HepG2 (cell line): Measurements from ENCODE around the gene DRAP1. TPM values are rescaled to one million over a fixed set of nuclear protein-coding genes. Genes with fewer than 3 reads are reported as not detected.
A peak's percentile ranks its signal among the peaks of the same experiment; 100 is the strongest.

Source experiments
- HOXA7 ChIP-seq: sonication (generic); formaldehyde crosslinking; IDR thresholded peaks from 2 replicates; pipeline ENCODE4 v1.8.1; 2022; ENCODE audit warnings: mild to moderate bottlenecking, missing genetic modification reagents, moderate library complexity
- PHF20 ChIP-seq: sonication (generic); formaldehyde crosslinking; IDR thresholded peaks from 2 replicates; pipeline ENCODE4 v1.5.0; 2020; ENCODE audit warnings: mild to moderate bottlenecking, missing genetic modification reagents
- RELA ChIP-seq: sonication (generic); formaldehyde crosslinking; IDR thresholded peaks from 2 replicates; pipeline ENCODE4 v1.4.0; 2020; ENCODE audit warnings: missing genetic modification reagents
- ZBTB33 ChIP-seq: sonication (generic); formaldehyde crosslinking; IDR thresholded peaks from 2 replicates; pipeline ENCODE4 v1.4.0; 2020; ENCODE audit warnings: missing genetic modification reagents
- ZNF44 ChIP-seq: sonication (generic); formaldehyde crosslinking; IDR thresholded peaks from 2 replicates; pipeline ENCODE4 v1.5.1; 2020; ENCODE audit warnings: mild to moderate bottlenecking, missing genetic modification reagents
- ZNF513 ChIP-seq: sonication (generic); formaldehyde crosslinking; conservative IDR thresholded peaks from 2 replicates; pipeline ENCODE4 v1.5.0; 2020; ENCODE audit warnings: missing genetic modification reagents
- ZSCAN22 ChIP-seq: sonication (generic); formaldehyde crosslinking; IDR thresholded peaks from 2 replicates; pipeline ENCODE4 v1.4.0; 2020; ENCODE audit warnings: mild to moderate bottlenecking, missing genetic modification reagents
- polyA plus RNA-seq, 8 experiments: library from polyadenylated mRNA; depleted of rRNA in 3 of 8; stranded (reverse) in 7 of 8; unstranded in 1 of 8; fragments of >200 nt; fragmentation: Illumina TruSeq in 4 of 8; extraction: Trizol in 4 of 8; gene quantifications; 2 replicates each; pipeline versions ENCODE4 v1.2.1 to v1.2.3, GENCODE V29; 2011 to 2016; ENCODE audit warnings: low read depth in 4 of 8, missing spikeins in 1 of 8, mixed read lengths in 1 of 8; ENCODE audit not compliant: insufficient read depth in 1 of 8
- total RNA-seq, 5 experiments: library from RNA; depleted of rRNA; stranded (reverse); fragments of >200 nt; fragmentation: Illumina TruSeq; extraction: Trizol; gene quantifications; 2 replicates each; pipeline ENCODE4 v1.2.3, GENCODE V29; 2016; ENCODE audit warnings: low read depth in 1 of 5
- TF ChIP-seq, protein P1 (sequence below), 2 experiments: sonication (generic) in 1 of 2; formaldehyde crosslinking in 1 of 2; IDR thresholded peaks; 2 replicates each; pipeline versions ENCODE4 v1.4.0 to v1.6.1; 2016 to 2020; ENCODE audit warnings: borderline replicate concordance in 1 of 2, low read depth in 1 of 2, mild to moderate bottlenecking in 1 of 2, missing genetic modification reagents in 1 of 2
- TF ChIP-seq, protein P2 (sequence below): sonication (generic); formaldehyde crosslinking; IDR thresholded peaks from 2 replicates; pipeline ENCODE4 v1.4.0; 2020; ENCODE audit warnings: low read depth, mild to moderate bottlenecking, missing genetic modification reagents
- TF ChIP-seq, protein P3 (sequence below): sonication (generic); formaldehyde crosslinking; IDR thresholded peaks from 2 replicates; pipeline ENCODE4 v1.4.0; 2020; ENCODE audit warnings: missing genetic modification reagents
- TF ChIP-seq, protein P4 (sequence below): sonication (generic); formaldehyde crosslinking; IDR thresholded peaks from 2 replicates; pipeline ENCODE4 v1.5.0; 2020; ENCODE audit warnings: missing genetic modification reagents, mild to moderate bottlenecking, borderline replicate concordance

Gene DRAP1
- total and polyA plus RNA-seq, 2 of the 13 experiments (the other 11 are each of a cell fraction or from before 2014, with no cell fraction given), result 46.8 to 52.3 TPM

DNA sequence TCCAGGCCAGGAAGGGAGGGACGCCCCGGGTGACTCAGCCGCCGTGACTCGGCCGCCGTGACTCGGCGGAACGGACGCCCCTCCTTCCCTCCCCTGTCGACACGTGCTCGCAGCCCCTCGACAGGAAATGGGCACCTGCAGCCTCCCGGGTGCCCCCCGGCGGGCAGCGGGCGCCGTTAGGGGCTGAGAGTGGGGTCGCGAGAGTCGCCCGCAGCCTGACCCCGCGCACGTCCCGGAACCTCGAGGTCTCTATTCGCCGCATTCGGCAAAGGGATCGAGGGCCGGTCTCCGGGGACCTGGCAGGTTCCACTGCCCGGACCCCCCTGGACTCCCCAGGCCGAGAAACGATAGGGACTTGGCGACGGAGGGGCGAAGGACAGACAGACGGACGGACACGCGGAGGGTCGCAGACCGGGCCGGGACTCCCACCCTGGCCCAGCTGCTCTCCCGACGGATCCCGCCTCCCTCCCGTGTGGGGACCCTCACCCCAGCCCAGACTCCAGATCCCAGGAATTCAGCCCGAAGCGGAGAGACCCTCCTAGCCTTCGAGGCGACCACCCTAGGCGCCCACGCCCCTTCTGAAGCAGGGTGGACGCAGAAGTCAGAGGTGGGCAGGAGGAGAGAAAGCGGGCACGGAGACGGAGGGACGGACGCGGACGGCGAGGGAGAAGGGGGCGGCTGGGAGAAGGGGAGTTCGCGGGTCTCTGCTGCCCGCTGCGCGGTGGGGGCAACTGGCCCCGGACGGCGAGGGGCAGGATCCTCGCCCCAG is 19.7 kb upstream of the DRAP1 start (continued):
- TF ChIP-seq, protein P1, sequence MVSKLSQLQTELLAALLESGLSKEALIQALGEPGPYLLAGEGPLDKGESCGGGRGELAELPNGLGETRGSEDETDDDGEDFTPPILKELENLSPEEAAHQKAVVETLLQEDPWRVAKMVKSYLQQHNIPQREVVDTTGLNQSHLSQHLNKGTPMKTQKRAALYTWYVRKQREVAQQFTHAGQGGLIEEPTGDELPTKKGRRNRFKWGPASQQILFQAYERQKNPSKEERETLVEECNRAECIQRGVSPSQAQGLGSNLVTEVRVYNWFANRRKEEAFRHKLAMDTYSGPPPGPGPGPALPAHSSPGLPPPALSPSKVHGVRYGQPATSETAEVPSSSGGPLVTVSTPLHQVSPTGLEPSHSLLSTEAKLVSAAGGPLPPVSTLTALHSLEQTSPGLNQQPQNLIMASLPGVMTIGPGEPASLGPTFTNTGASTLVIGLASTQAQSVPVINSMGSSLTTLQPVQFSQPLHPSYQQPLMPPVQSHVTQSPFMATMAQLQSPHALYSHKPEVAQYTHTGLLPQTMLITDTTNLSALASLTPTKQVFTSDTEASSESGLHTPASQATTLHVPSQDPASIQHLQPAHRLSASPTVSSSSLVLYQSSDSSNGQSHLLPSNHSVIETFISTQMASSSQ (IDR thresholded peaks at IDR 0.05; ENCODE audit: low read depth), result no peak
- TF ChIP-seq, protein P1 (CRISPR knock-in tag; IDR thresholded peaks at IDR 0.05; ENCODE audit: borderline replicate concordance), result no peak
- TF ChIP-seq, protein P2, sequence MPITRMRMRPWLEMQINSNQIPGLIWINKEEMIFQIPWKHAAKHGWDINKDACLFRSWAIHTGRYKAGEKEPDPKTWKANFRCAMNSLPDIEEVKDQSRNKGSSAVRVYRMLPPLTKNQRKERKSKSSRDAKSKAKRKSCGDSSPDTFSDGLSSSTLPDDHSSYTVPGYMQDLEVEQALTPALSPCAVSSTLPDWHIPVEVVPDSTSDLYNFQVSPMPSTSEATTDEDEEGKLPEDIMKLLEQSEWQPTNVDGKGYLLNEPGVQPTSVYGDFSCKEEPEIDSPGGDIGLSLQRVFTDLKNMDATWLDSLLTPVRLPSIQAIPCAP (CRISPR knock-in tag), result no peak
- TF ChIP-seq, protein P3, sequence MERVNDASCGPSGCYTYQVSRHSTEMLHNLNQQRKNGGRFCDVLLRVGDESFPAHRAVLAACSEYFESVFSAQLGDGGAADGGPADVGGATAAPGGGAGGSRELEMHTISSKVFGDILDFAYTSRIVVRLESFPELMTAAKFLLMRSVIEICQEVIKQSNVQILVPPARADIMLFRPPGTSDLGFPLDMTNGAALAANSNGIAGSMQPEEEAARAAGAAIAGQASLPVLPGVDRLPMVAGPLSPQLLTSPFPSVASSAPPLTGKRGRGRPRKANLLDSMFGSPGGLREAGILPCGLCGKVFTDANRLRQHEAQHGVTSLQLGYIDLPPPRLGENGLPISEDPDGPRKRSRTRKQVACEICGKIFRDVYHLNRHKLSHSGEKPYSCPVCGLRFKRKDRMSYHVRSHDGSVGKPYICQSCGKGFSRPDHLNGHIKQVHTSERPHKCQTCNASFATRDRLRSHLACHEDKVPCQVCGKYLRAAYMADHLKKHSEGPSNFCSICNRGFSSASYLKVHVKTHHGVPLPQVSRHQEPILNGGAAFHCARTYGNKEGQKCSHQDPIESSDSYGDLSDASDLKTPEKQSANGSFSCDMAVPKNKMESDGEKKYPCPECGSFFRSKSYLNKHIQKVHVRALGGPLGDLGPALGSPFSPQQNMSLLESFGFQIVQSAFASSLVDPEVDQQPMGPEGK (CRISPR knock-in tag), result peak; percentile 69
- TF ChIP-seq HOXA7 (CRISPR knock-in tag), result 0 out of 2 replicates have a peak, but pooled peaks have one; percentile 60
- TF ChIP-seq ZNF44, result 0 out of 2 replicates have a peak, but pooled peaks have one; percentile 67
- TF ChIP-seq, protein P4, sequence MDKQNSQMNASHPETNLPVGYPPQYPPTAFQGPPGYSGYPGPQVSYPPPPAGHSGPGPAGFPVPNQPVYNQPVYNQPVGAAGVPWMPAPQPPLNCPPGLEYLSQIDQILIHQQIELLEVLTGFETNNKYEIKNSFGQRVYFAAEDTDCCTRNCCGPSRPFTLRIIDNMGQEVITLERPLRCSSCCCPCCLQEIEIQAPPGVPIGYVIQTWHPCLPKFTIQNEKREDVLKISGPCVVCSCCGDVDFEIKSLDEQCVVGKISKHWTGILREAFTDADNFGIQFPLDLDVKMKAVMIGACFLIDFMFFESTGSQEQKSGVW (CRISPR knock-in tag), result 0 out of 2 replicates have a peak, but pooled peaks have one; percentile 33
- TF ChIP-seq ZSCAN22 (CRISPR knock-in tag), result no peak
- TF ChIP-seq ZBTB33 (CRISPR knock-in tag), result no peak; the same call in 1 of the 2 replicates
- peak; percentile 50; the same call in 1 of the 2 replicates for TF ChIP-seq RELA (CRISPR knock-in tag)
- TF ChIP-seq ZNF513 (CRISPR knock-in tag), result no peak
- TF ChIP-seq PHF20 (CRISPR knock-in tag), result no peak; the same call in 1 of the 2 replicates
